ENCODE measurements around the gene GRIK4. TPM values are rescaled to one million over a fixed set of nuclear protein-coding genes. Genes with fewer than 3 reads are reported as not detected.
A peak's percentile ranks its signal among the peaks of the same experiment; 100 is the strongest.

GRIK4 gene
- total RNA-seq, 3 donors from 2014 or later (not counting 1 experiment from before 2014, with no cell fraction given), result 2.2 to 32.3 (median 21.9) TPM

DNA sequence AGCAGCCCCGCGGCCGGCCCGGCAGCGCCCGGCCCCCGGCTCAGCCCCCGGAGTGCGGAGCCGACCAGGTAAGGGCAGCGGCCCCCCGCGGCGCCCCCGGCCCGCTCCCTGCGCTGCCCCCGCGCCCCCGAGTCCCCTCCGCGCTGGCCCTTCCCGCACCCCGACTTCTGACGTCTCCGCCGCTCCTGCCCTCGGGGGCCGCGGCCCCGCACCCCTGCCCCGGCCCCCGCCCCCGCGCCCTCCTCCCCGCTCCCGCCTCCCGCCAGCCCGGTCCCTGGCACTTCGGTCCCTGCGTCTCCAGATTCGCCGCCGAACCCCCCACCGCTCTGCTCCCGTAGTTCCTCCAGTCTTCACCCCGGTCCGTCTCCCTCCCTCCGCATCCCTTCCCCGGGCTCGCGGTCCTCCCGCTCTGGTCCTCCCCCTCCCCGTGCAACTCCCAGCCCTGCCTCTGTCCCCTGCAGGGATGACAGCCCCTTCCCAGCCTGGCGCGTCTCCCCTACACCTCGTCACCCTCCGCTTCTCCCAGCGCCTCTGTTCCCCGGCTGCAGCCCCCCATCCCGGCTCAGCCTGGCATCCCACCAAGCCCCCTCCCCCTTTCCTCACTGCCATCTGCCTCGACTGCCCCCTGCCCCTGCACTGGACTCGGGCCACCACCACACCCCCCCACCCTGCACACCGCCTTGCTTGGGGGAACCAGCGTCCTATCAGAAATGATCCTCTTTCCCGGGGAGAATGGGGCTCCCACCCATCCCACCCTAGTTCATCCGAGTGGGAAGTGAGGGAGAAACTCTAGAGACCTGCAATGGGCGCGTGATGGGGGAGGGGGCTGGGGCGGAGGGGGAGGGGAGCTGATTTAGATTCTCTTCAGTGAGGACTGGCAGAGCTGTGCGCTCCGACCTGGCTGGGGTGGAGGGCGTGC, 531 bp downstream of the GRIK4 start:
- H3K36me3 ChIP-seq (ENCODE audit: control insufficient read depth, insufficient read depth, low read length), result no peaks in the 10 kb centered on the region
- Mint-ChIP-seq H3K27me3 (ENCODE audit: low read depth in 2 of 2) (peaks cover 23 to 61% of the 10 kb centered on the region in 2 donors), H3K4me1 (peaks cover 0 to 33% of the 10 kb centered on the region in 2 donors), H3K4me3 (peak overlapping the region; percentile 69), H3K9me3 (no peaks in the 10 kb centered on the region), H3K27ac (peak overlapping the region in 1 of 2 donors; percentile 61), H3K36me3 (no peaks in the 10 kb centered on the region)
- H3K4me3 ChIP-seq (ENCODE audit: low read length), result peak overlapping the region; percentile 43
- H3K9me3 ChIP-seq (ENCODE audit: control insufficient read depth, insufficient read depth, low read length), result no peaks in the 10 kb centered on the region
- no peak overlapping the region for H3K27ac ChIP-seq (ENCODE audit: low read length)
- intact Hi-C loops (cut with micrococcal nuclease), result loop anchor here (1.0 kb wide), 5 partner anchors 173 to 682 kb away; no protein-coding TSS in a partner anchor
- ATAC-seq (no peak), DNase-seq (no peak)
- TF ChIP-seq CTCF (IDR thresholded peaks at IDR 0.05), result no peak
- 8% methylated on average over 70 of the region's 73 CpGs for WGBS (ENCODE audit: insufficient coverage)
- peaks cover 6% of the 10 kb centered on the region for H3K4me1 ChIP-seq (ENCODE audit: control insufficient read depth, insufficient read depth, low read length)
- no peaks in the 10 kb centered on the region for H3K27me3 ChIP-seq (ENCODE audit: control insufficient read depth, insufficient read depth, low read length)

DNA sequence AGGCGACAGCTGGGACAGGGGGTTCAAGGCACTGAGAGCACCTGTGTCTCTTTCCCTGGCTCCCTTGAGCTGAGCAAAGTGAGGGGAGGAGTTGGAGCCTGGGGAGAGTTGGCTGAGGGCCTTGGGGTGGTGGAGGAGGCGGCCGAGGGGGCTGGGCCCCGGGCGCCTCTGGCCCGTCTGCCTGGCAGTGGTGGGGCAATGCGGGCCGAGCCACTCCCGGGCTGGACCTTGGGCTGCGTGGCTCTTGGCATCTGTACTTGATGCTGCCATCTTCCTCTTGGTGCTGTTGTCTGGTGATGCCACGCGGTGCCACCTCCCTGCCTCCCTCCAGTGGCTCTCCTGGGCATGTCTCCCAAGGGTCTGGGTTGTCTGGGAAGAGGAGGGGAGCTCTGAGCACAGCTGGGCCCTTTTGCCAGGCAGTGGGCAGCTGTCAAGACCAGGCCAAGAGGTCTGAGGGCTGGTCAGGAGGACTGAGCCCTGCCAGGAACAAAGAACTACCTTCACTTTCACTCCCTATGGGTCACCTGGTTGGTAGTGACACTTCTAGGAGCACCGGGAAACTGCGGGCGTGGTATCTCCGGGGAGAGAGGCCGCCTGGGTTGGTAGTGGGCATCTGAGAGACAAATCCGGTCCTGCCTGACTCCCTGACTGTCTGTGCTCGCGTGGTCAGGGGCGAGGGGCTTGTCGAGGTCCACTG, 1.3 kb downstream of the GRIK4 start:
- intact Hi-C loops (cut with micrococcal nuclease), result no loop called here
- peak overlapping the region in 1 of 2 donors; percentile 61 for H3K27ac Mint-ChIP-seq
- H3K9me3 Mint-ChIP-seq, result no peaks in the 10 kb centered on the region
- ATAC-seq (no peak), DNase-seq (no peak)
- peaks cover 6% of the 10 kb centered on the region for H3K4me1 ChIP-seq (ENCODE audit: control insufficient read depth, insufficient read depth, low read length)
- 83% methylated on average over 22 of the region's 22 CpGs for WGBS (ENCODE audit: insufficient coverage)
- H3K9me3 ChIP-seq (ENCODE audit: control insufficient read depth, insufficient read depth, low read length), result no peaks in the 10 kb centered on the region
- H3K4me1 Mint-ChIP-seq, result peaks cover 0 to 39% of the 10 kb centered on the region in 2 donors
- no peaks in the 10 kb centered on the region for H3K27me3 ChIP-seq (ENCODE audit: control insufficient read depth, insufficient read depth, low read length)
- H3K4me3 Mint-ChIP-seq, result peak overlapping the region; percentile 69
- no peak overlapping the region for H3K27ac ChIP-seq (ENCODE audit: low read length)
- no peak overlapping the region for H3K4me3 ChIP-seq (ENCODE audit: low read length)
- no peaks in the 10 kb centered on the region for H3K36me3 Mint-ChIP-seq
- H3K27me3 Mint-ChIP-seq (ENCODE audit: low read depth in 2 of 2), result peaks cover 21 to 58% of the 10 kb centered on the region in 2 donors
- no peak for TF ChIP-seq CTCF (IDR thresholded peaks at IDR 0.05)
- H3K36me3 ChIP-seq (ENCODE audit: control insufficient read depth, insufficient read depth, low read length), result no peaks in the 10 kb centered on the region

GRCh38 chr11:120513436-120514315, 2.1 kb downstream of the GRIK4 start:
- no peak overlapping the region for H3K27ac ChIP-seq (ENCODE audit: low read length)
- Mint-ChIP-seq H3K9me3 (no peaks in the 10 kb centered on the region), H3K4me1 (peaks cover 0 to 39% of the 10 kb centered on the region in 2 donors), H3K4me3 (peak overlapping the region; percentile 55), H3K27me3 (ENCODE audit: low read depth in 2 of 2) (peaks cover 17 to 50% of the 10 kb centered on the region in 2 donors), H3K36me3 (no peaks in the 10 kb centered on the region), H3K27ac (peak overlapping the region in 1 of 2 donors; percentile 22)
- no peak overlapping the region for H3K4me3 ChIP-seq (ENCODE audit: low read length)
- ATAC-seq (no peak), DNase-seq (no peak)
- H3K27me3 ChIP-seq (ENCODE audit: control insufficient read depth, insufficient read depth, low read length), result no peaks in the 10 kb centered on the region
- 85% methylated on average over 17 of the region's 19 CpGs for WGBS (ENCODE audit: insufficient coverage)
- H3K4me1 ChIP-seq (ENCODE audit: control insufficient read depth, insufficient read depth, low read length), result peaks cover 6% of the 10 kb centered on the region
- no peaks in the 10 kb centered on the region for H3K9me3 ChIP-seq (ENCODE audit: control insufficient read depth, insufficient read depth, low read length)
- TF ChIP-seq CTCF (IDR thresholded peaks at IDR 0.05), result no peak
- H3K36me3 ChIP-seq (ENCODE audit: control insufficient read depth, insufficient read depth, low read length), result no peaks in the 10 kb centered on the region
- intact Hi-C loops (cut with micrococcal nuclease), result no loop called here

Measured in natural killer cell (primary cell).